Neural cell (in vitro differentiated cells): ENCODE measurements around the gene DOP1B. TPM values are rescaled to one million over a fixed set of nuclear protein-coding genes. Genes with fewer than 3 reads are reported as not detected.

Source experiments
- H2AFZ ChIP-seq: fragments of 200-600, 300-800 bp; sonication (generic), shearing (Covaris generic); 2 replicates; pipeline ENCODE4 v1.6.0; 2014; ENCODE audit warnings: low read depth, mild to moderate bottlenecking, antibody characterized with exemption, low read length, moderate library complexity
- H3F3A ChIP-seq: fragments of 200-600 bp; shearing (Covaris generic); 2 replicates; pipeline ENCODE4 v1.6.1; 2016; ENCODE audit warnings: mild to moderate bottlenecking, moderate library complexity, mixed read lengths, antibody characterized with exemption, low read length; ENCODE audit not compliant: insufficient read depth, poor library complexity, severe bottlenecking
- H3K27ac ChIP-seq: fragments of 200-600, 300-800 bp; sonication (generic), shearing (Covaris generic); 2 replicates; pipeline ENCODE4 v1.5.1; 2014; ENCODE audit warnings: mild to moderate bottlenecking, low read length, moderate library complexity
- H3K27me3 ChIP-seq: fragments of 300-800, 200-600 bp; sonication (generic), shearing (Covaris generic); 2 replicates; pipeline ENCODE4 v1.6.0; 2014; ENCODE audit warnings: mild to moderate bottlenecking, low read depth, low read length, moderate library complexity; ENCODE audit not compliant: insufficient read depth
- H3K36me3 ChIP-seq: fragments of 300-800, 200-600 bp; sonication (generic), shearing (Covaris generic); 2 replicates; pipeline ENCODE4 v1.5.1; 2014; ENCODE audit warnings: mild to moderate bottlenecking, antibody characterized with exemption, low read length, moderate library complexity; ENCODE audit not compliant: insufficient read depth
- H3K4me2 ChIP-seq: fragments of 300-800, 200-600 bp; sonication (generic), shearing (Covaris generic); 2 replicates; pipeline ENCODE4 v1.6.0; 2014; ENCODE audit warnings: mild to moderate bottlenecking, low read length
- H3K4me3 ChIP-seq: fragments of 300-800, 200-600 bp; sonication (generic), shearing (Covaris generic); 2 replicates; pipeline ENCODE4 v1.5.1; 2014; ENCODE audit warnings: mild to moderate bottlenecking, low read length, moderate library complexity
- H3K79me2 ChIP-seq: fragments of 200-600 bp; shearing (Covaris generic); replicated peaks from 2 replicates; pipeline ENCODE4 v1.6.0; 2014; ENCODE audit warnings: mild to moderate bottlenecking, low read length, moderate library complexity; ENCODE audit not compliant: insufficient read depth
- H3K9ac ChIP-seq: fragments of 300-800, 200-600 bp; sonication (generic), shearing (Covaris generic); 2 replicates; pipeline ENCODE4 v1.6.1; 2016; ENCODE audit warnings: mild to moderate bottlenecking, low read length, mixed read lengths
- H3K9me2 ChIP-seq: fragments of 200-600 bp; shearing (Covaris generic); 2 replicates; pipeline ENCODE4 v1.6.1; 2016; ENCODE audit warnings: mild to moderate bottlenecking, low read length, mixed read lengths; ENCODE audit not compliant: insufficient read depth
- H3K9me3 ChIP-seq: fragments of 200-600, 300-800 bp; sonication (generic), shearing (Covaris generic); 2 replicates; pipeline ENCODE4 v1.6.1; 2016; ENCODE audit warnings: mild to moderate bottlenecking, mixed run types, low read length, moderate library complexity, mixed read lengths
- H4K20me1 ChIP-seq: fragments of 200-600 bp; shearing (Covaris generic); 2 replicates; pipeline ENCODE4 v1.6.1; 2016; ENCODE audit warnings: mild to moderate bottlenecking, mixed run types; ENCODE audit not compliant: insufficient read depth
- CTCF ChIP-seq: fragments of 450-650 bp; IDR thresholded peaks from 2 replicates; pipeline ENCODE4 v1.5.1; 2014; ENCODE audit warnings: antibody characterized with exemption, mild to moderate bottlenecking, moderate library complexity; ENCODE audit not compliant: poor library complexity, severe bottlenecking
- EP300 ChIP-seq: fragments of 450-650 bp; conservative IDR thresholded peaks from 2 replicates; pipeline ENCODE4 v1.6.1; 2014; ENCODE audit warnings: antibody characterized with exemption, mild to moderate bottlenecking, moderate library complexity; ENCODE audit not compliant: poor library complexity, severe bottlenecking
- EZH2 ChIP-seq: fragments of 200-600, 300-800 bp; shearing (Covaris generic), sonication (generic); IDR thresholded peaks from 2 replicates; pipeline ENCODE4 v1.6.1; 2014; ENCODE audit warnings: antibody characterized with exemption, low read length, borderline replicate concordance, mild to moderate bottlenecking; ENCODE audit not compliant: insufficient read depth, poor library complexity, severe bottlenecking
- MXI1 ChIP-seq: fragments of 450-650 bp; conservative IDR thresholded peaks from 2 replicates; pipeline ENCODE4 v1.6.1; 2014; ENCODE audit warnings: antibody characterized with exemption, mild to moderate bottlenecking; ENCODE audit not compliant: poor library complexity, severe bottlenecking
- POLR2AphosphoS5 ChIP-seq: IDR thresholded peaks from 2 replicates; pipeline ENCODE4 v1.6.1; 2012
- RAD21 ChIP-seq: fragments of 450-650 bp; conservative IDR thresholded peaks from 2 replicates; pipeline ENCODE4 v1.6.1; 2014; ENCODE audit warnings: antibody characterized with exemption, mild to moderate bottlenecking, moderate library complexity
- REST ChIP-seq: IDR thresholded peaks from 2 replicates; pipeline ENCODE4 v1.6.1; 2012; ENCODE audit warnings: borderline replicate concordance
- SMC3 ChIP-seq: fragments of 450-650 bp; conservative IDR thresholded peaks from 2 replicates; pipeline ENCODE4 v1.6.1; 2014; ENCODE audit warnings: antibody characterized with exemption, mild to moderate bottlenecking, moderate library complexity; ENCODE audit not compliant: poor library complexity
- TAF1 ChIP-seq: IDR thresholded peaks from 2 replicates; pipeline ENCODE4 v1.6.1; 2012; ENCODE audit warnings: low read depth
- polyA plus RNA-seq: library from polyadenylated mRNA; depleted of rRNA; stranded (reverse); fragments of >200 nt; gene quantifications from 2 replicates; pipeline ENCODE4 v1.2.3, GENCODE V29; 2014

Gene DOP1B
- polyA plus RNA-seq, 1 donor from 2014 or later = 14.0 TPM

- Histone ChIP-seq H3K36me3 (no peaks in the 10 kb centered on the region), H3K9me3 (no peaks in the 10 kb centered on the region), H3K27me3 (no peaks in the 10 kb centered on the region), H3K9ac (no peak overlapping the region), H3K27ac (no peak overlapping the region), H3K79me2 (peaks cover 24% of the 10 kb centered on the region), H3K4me3 (no peak overlapping the region), H3K9me2 (no peaks in the 10 kb centered on the region), H4K20me1 (no peaks in the 10 kb centered on the region), H3K4me2 (no peak overlapping the region), H3F3A (no peaks in the 10 kb centered on the region), H2AFZ (no peak overlapping the region)
- TF ChIP-seq CTCF (no peak), MXI1 (no peak), TAF1 (no peak), EP300 (no peak), POLR2AphosphoS5 (no peak), REST (no peak), EZH2 (no peak), SMC3 (no peak), RAD21 (no peak)
These were observed 6.0 kb downstream of the DOP1B start for GRCh38 chr21:36162631-36163030.

DNA sequence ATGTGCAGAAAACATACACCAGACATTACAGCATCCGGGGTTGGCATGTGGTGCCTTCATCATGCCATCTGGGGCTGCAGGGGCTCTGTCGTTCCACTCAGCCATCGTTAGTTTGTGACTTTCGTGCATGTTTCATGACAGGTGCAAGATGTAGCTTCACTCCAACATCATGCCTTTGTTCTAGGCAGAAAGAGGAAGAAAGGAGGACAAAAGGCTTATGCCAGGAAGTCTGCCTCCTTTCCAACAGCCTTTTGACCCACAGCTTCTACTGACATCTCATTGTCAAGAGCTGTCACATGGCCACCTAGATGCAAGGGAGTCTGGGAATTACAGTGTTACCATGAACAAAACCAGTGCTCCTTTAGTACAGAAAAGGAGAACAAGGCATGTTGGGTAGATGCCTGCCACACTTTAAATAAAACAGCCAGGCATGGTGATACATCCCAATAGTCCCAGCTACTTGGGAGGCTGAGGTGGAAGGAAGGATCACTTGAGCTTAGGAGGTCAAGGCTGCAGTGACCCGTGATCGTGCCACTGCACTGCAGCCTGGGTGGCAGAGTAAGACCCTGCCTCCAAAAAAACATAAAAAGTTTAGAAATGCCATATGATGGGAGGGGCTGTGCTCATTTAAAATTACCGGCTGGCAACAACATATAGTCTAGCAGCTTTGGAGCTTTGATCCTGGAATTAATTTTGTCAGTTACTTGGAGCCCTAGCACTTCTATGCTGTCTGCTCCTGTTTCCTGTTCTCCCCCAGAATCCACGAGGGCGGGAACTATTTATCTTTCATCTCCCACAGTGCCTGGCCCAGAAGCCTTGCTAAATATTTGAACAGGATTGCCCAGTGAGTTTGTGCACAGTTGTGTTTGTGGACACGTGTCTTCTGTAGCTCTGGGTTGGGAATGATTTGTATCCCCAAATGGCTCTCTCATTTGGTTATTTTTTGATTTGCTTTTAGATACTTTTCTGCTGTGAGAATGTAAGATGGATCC, 7.4 kb downstream of the DOP1B start:
- Histone ChIP-seq H3K79me2 (peaks cover 17% of the 10 kb centered on the region), H3K4me2 (no peak overlapping the region), H2AFZ (no peak overlapping the region)

More for the DNA sequence above, 7.4 kb downstream of the DOP1B start:
- Histone ChIP-seq H3K27me3 (no peaks in the 10 kb centered on the region), H3K9ac (no peak overlapping the region), H3K36me3 (no peaks in the 10 kb centered on the region), H4K20me1 (no peaks in the 10 kb centered on the region), H3F3A (no peaks in the 10 kb centered on the region), H3K27ac (no peak overlapping the region), H3K9me2 (no peaks in the 10 kb centered on the region), H3K4me3 (no peak overlapping the region), H3K9me3 (no peaks in the 10 kb centered on the region)
- TF ChIP-seq SMC3 = no peak
